Karpas-422 (cell line): ENCODE measurements around the gene PHC2. TPM values are rescaled to one million over a fixed set of nuclear protein-coding genes. Genes with fewer than 3 reads are reported as not detected.

Experiments
- DNase-seq: peaks from one replicate; pipeline ENCODE4 v3.0.0-alpha.2; 2015
- H2AFZ ChIP-seq: fragments of 200-600 bp; sonication (generic); 2 replicates; pipeline ENCODE4 v1.6.1; 2014; ENCODE audit warnings: antibody characterized with exemption, low read length, mixed read lengths
- H3K27ac ChIP-seq: fragments of 200-600 bp; sonication (generic); 2 replicates; pipeline ENCODE4 v1.5.1; 2014; ENCODE audit warnings: mild to moderate bottlenecking, low read length, moderate library complexity
- H3K27me3 ChIP-seq: fragments of 200-600 bp; sonication (generic); 2 replicates; pipeline ENCODE4 v1.6.1; 2014; ENCODE audit warnings: low read length, mixed read lengths
- H3K36me3 ChIP-seq: fragments of 200-600 bp; sonication (generic); 2 replicates; pipeline ENCODE4 v1.6.1; 2014; ENCODE audit warnings: low read length, mixed read lengths; ENCODE audit not compliant: insufficient read depth
- H3K4me1 ChIP-seq: fragments of 200-600 bp; sonication (generic); 2 replicates; pipeline ENCODE4 v1.6.1; 2014; ENCODE audit warnings: mild to moderate bottlenecking, low read length, mixed read lengths
- H3K4me2 ChIP-seq: fragments of 200-600 bp; sonication (generic); 2 replicates; pipeline ENCODE4 v1.6.1; 2014; ENCODE audit warnings: low read length, low read depth, mild to moderate bottlenecking; ENCODE audit not compliant: poor library complexity, severe bottlenecking
- H3K4me3 ChIP-seq: fragments of 200-600 bp; sonication (generic); 2 replicates; pipeline ENCODE4 v1.5.1; 2014; ENCODE audit warnings: mild to moderate bottlenecking, antibody characterized with exemption, low read length, mixed read lengths
- H3K79me2 ChIP-seq: fragments of 200-600 bp; sonication (generic); 2 replicates; pipeline ENCODE4 v1.6.1; 2014; ENCODE audit warnings: mild to moderate bottlenecking, low read length, mixed read lengths
- H3K9ac ChIP-seq: fragments of 200-600 bp; sonication (generic); 2 replicates; pipeline ENCODE4 v1.6.0; 2014; ENCODE audit warnings: low read length
- H3K9me2 ChIP-seq: fragments of 200-600 bp; sonication (generic), shearing (Covaris generic); replicated peaks from 2 replicates; pipeline ENCODE4 v1.6.0; 2014; ENCODE audit warnings: mild to moderate bottlenecking, low read length, moderate library complexity; ENCODE audit not compliant: insufficient read depth
- H3K9me3 ChIP-seq: fragments of 300-700, 200-600 bp; sonication (generic); 2 replicates; pipeline ENCODE4 v1.6.1; 2014; ENCODE audit warnings: low read length, mixed read lengths
- H4K20me1 ChIP-seq: fragments of 200-600 bp; sonication (generic); 2 replicates; pipeline ENCODE4 v1.6.1; 2014; ENCODE audit warnings: mild to moderate bottlenecking, antibody characterized with exemption, low read length, low read depth; ENCODE audit not compliant: insufficient read depth
- small RNA-seq: library from RNA; depleted of rRNA; stranded (forward); fragments of <200 nt; gene quantifications from one replicate; pipeline ENCODE3, GENCODE V24; 2014
- total RNA-seq: library from RNA; depleted of rRNA; stranded (reverse); fragments of >200 nt; shearing (Covaris generic); gene quantifications from 2 replicates; pipeline ENCODE4 v1.2.3, GENCODE V29; 2014; ENCODE audit warnings: low replicate concordance; rRNA removed

Gene PHC2
- total RNA-seq, 1 experiment from 2014 or later = 54.3 TPM

- Histone ChIP-seq H3K27ac (no peak overlapping the region), H3K9me2 (no peaks in the 10 kb centered on the region), H3K79me2 (no peaks in the 10 kb centered on the region)
Measured at GRCh38 chr1:33275706-33276572, 155.0 kb downstream of the PHC2 start.

DNA sequence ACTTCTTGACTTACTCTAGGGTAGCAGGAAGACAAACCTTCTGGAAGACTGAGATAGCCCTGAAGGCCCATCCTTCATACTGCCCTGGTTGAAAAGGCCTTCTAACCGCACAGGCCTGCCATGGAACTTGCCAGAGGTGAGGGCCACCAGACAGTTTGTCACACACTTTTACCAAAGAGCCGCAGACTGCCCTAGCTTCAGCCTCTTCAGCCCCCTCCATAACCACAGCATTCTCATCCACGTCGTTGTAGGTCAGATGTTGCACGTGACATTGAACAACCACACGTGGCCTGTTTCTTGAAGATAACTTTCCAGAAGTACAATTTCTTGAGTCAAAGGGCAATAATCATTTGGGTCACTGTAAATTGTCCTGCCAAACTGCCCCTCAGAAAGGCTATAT is 155.7 kb downstream of the PHC2 start:
- Histone ChIP-seq H3K4me2 (no peak overlapping the region), H3K27me3 (no peaks in the 10 kb centered on the region), H3K4me1 (peaks cover 27% of the 10 kb centered on the region), H3K9me3 (no peaks in the 10 kb centered on the region), H3K27ac (no peak overlapping the region), H3K4me3 (no peak overlapping the region), H3K79me2 (no peaks in the 10 kb centered on the region), H3K36me3 (no peaks in the 10 kb centered on the region), H3K9ac (no peak overlapping the region), H4K20me1 (no peaks in the 10 kb centered on the region), H2AFZ (no peak overlapping the region), H3K9me2 (no peaks in the 10 kb centered on the region)
- DNase-seq = no peak

More at GRCh38 chr1:33275706-33276572, 155.0 kb downstream of the PHC2 start:
- H3K9ac ChIP-seq = no peak overlapping the region
- no peak for DNase-seq
- H3K9me3 ChIP-seq = no peaks in the 10 kb centered on the region
- no peak overlapping the region for H2AFZ ChIP-seq
- H4K20me1 ChIP-seq = no peaks in the 10 kb centered on the region
- H3K4me3 ChIP-seq = no peak overlapping the region
- no peaks in the 10 kb centered on the region for H3K27me3 ChIP-seq
- H3K36me3 ChIP-seq = no peaks in the 10 kb centered on the region
- H3K4me2 ChIP-seq = no peak overlapping the region
- H3K4me1 ChIP-seq = peaks cover 27% of the 10 kb centered on the region

DNA sequence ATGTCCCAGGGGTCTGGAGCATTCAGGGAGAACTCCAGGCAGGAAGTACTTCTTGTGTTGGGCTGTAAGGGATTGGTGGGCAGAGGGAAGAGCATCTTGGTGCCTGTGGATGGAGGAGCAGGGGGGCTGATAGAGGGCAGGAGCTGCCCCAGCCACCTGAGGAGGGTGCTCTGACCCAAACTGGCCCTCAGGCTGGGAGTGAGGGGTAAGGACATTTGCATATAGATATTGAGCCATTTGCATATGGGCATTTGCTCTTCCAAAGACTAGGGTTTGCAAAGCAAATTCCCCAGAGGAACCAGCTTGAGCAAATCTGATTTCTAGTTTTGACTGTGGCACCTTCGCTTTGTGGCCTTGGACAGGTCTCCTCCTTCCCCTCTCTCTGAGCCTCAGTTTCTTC is 156.4 kb downstream of the PHC2 start:
- DNase-seq = peak; percentile 70
- Histone ChIP-seq H3K4me1 (peaks cover 27% of the 10 kb centered on the region), H3K79me2 (no peaks in the 10 kb centered on the region), H3K4me2 (peak overlapping the region; percentile 37), H3K27ac (peak overlapping the region; percentile 21; the same call in 1 of the 2 replicates), H3K9me2 (no peaks in the 10 kb centered on the region), H3K4me3 (peak overlapping the region; percentile 1; the same call in 1 of the 2 replicates), H3K36me3 (no peaks in the 10 kb centered on the region), H2AFZ (no peak overlapping the region), H4K20me1 (no peaks in the 10 kb centered on the region), H3K9ac (no peak overlapping the region), H3K9me3 (no peaks in the 10 kb centered on the region), H3K27me3 (no peaks in the 10 kb centered on the region)

DNA sequence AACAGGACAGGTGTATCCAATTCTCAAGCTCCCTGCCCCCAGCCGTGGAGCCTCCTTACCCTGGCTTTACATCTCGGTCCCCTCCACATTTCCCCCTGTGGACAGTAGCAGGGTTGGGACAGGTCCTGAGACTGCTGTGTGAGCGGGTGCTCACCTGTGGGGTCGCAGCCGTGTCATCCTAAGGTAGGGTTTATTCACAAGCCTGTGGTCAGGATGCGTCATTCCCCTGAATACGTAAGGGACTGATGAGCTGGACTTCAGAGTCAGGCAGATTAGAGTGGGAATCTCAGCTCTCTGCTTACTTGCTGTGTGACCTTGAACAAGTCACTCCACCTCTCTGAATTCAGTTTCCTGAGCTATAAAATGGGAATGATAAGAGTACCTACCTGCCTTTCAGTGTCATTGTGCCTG is 156.9 kb downstream of the PHC2 start:
- Histone ChIP-seq H3K4me3 (peak overlapping the region; percentile 1; the same call in 1 of the 2 replicates), H3K27me3 (no peaks in the 10 kb centered on the region), H3K9me3 (no peaks in the 10 kb centered on the region), H3K4me2 (peak overlapping the region; percentile 37), H3K79me2 (no peaks in the 10 kb centered on the region), H4K20me1 (no peaks in the 10 kb centered on the region), H3K27ac (no peak overlapping the region), H3K4me1 (peaks cover 27% of the 10 kb centered on the region), H2AFZ (no peak overlapping the region), H3K9me2 (no peaks in the 10 kb centered on the region), H3K36me3 (no peaks in the 10 kb centered on the region), H3K9ac (no peak overlapping the region)
- no peak for DNase-seq

Small RNA genes lying within 50 kb of the gene (small RNA-seq; reads per million reads assigned to genes)
- gene RN7SKP16 = 0.87 reads per million, percentile 25 among the genes with 10 or more reads in this experiment

Other genes with a start within 250 kb of the PHC2 start
- gene TRIM62, start 249.1 kb downstream of the PHC2 start, total RNA-seq = 9.1 and 18.7 TPM in 2 replicates
- gene ZNF362, start 174.6 kb downstream of the PHC2 start, total RNA-seq = 14.3 and 16.7 TPM in 2 replicates
- gene A3GALT2, start 110.0 kb downstream of the PHC2 start, total RNA-seq = 0.47 TPM in 1 of 2 replicates, not detected in the other
- 5.0 and 8.4 TPM in 2 replicates for gene ZSCAN20, start 41.5 kb upstream of the PHC2 start, total RNA-seq